Measurements from ENCODE around the gene CCT3. TPM values are rescaled to one million over a fixed set of nuclear protein-coding genes. Genes with fewer than 3 reads are reported as not detected.
"Not testable (repeated sequence)": the region's sequence is repeated elsewhere in the genome, so short reads cannot be mapped to it uniquely, and the experiment has no call there.

The CCT3 gene
- total RNA-seq, 1 donor from 2014 or later, result 358 TPM

GRCh38 chr1:156376146-156376545 lies 38.1 kb upstream of the CCT3 start:
- no peak overlapping the region for H3K4me3 ChIP-seq (ENCODE audit: low read depth, low read length)
- DNase-seq (ENCODE audit: low read depth), result no peak
- peak; percentile 12 for TF ChIP-seq CTCF (conservative IDR thresholded peaks at IDR 0.05; ENCODE audit: low read depth, low read length)

- H3K4me3 ChIP-seq (ENCODE audit: low read depth, low read length), result no peak overlapping the region
- no peak for TF ChIP-seq CTCF (conservative IDR thresholded peaks at IDR 0.05; ENCODE audit: low read depth, low read length)
- no peak for DNase-seq (ENCODE audit: low read depth)
Measured at GRCh38 chr1:156373546-156373945, 35.5 kb upstream of the CCT3 start.

GRCh38 chr1:156372876-156373275 lies 34.8 kb upstream of the CCT3 start:
- no peak overlapping the region for H3K4me3 ChIP-seq (ENCODE audit: low read depth, low read length)
- no peak for TF ChIP-seq CTCF (conservative IDR thresholded peaks at IDR 0.05; ENCODE audit: low read depth, low read length)
- DNase-seq (ENCODE audit: low read depth), result no peak

- H3K4me3 ChIP-seq (ENCODE audit: low read depth, low read length), result no peak overlapping the region
- no peak for DNase-seq (ENCODE audit: low read depth)
- TF ChIP-seq CTCF (conservative IDR thresholded peaks at IDR 0.05; ENCODE audit: low read depth, low read length), result no peak
Measured at GRCh38 chr1:156372265-156372586, 34.1 kb upstream of the CCT3 start.

GRCh38 chr1:156371553-156372264 lies 33.6 kb upstream of the CCT3 start:
- no peak for TF ChIP-seq CTCF (conservative IDR thresholded peaks at IDR 0.05; ENCODE audit: low read depth, low read length)
- no peak for DNase-seq (ENCODE audit: low read depth)
- no peak overlapping the region for H3K4me3 ChIP-seq (ENCODE audit: low read depth, low read length)

- H3K4me3 ChIP-seq (ENCODE audit: low read depth, low read length), result peak overlapping the region; percentile 55
- not testable (repeated sequence) for DNase-seq (ENCODE audit: low read depth)
Measured at GRCh38 chr1:156369685-156370286, 31.7 kb upstream of the CCT3 start.

- TF ChIP-seq CTCF (conservative IDR thresholded peaks at IDR 0.05; ENCODE audit: low read depth, low read length), result no peak
- no peak for DNase-seq (ENCODE audit: low read depth)
- peak within 1 kb of the TSS; percentile 55 for H3K4me3 ChIP-seq (ENCODE audit: low read depth, low read length)
Measured at GRCh38 chr1:156368889-156369684, 31.0 kb upstream of the CCT3 start, which contains the start of gene RHBG. Gene RHBG (plus strand): TSS chr1:156369211. CDS start chr1:156369250, 39 bp downstream.
